Measurements from ENCODE around the gene PRSS57.
"Not testable (repeated sequence)": the region's sequence is repeated elsewhere in the genome, so short reads cannot be mapped to it uniquely, and the experiment has no call there.

PRSS57 gene

GRCh38 chr19:695352-695949 lies at the start of gene PRSS57:
TSS of gene PRSS57 (minus strand) at chr19:695452. CDS start at chr19:695430, 22 bp downstream.
- Mint-ChIP-seq H3K4me3 (no peak within 1 kb of the TSS), H3K4me1 (no peaks in the 10 kb centered on the region), H3K36me3 (no peaks in the 10 kb centered on the region), H3K9me3 (no peaks in the 10 kb centered on the region), H3K27me3 (peaks cover 49% of the 10 kb centered on the region), H3K27ac (no peak within 1 kb of the TSS)
- peak; percentile 27 for ATAC-seq

DNA sequence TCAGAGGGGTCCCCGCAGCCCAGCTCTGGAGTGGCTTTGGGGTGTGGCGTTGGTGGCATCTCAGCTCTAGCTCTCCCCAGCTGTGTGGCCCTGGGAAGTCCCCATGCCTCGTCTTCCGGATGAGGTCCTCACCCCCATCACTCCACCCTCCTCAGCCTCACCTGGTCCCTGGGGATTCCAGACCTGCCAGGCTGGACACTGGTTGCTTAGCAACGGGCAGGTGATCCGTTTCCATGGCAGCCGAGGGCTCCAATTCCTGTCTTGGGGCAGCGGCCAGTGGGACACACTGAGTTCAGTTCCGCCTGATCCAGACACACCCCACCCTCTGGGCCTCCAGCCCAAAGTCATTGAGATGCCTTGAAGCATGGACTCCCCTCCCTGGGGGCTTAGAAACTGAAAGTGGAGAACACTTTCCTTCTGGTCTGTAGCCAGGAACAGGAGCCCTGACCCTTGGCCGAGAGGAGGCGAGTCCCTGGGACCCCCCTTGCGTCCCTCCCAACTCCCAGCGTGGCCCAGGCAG lies 48.0 kb upstream of the PRSS57 start:
- no peak overlapping the region for H3K4me3 Mint-ChIP-seq
- peaks cover 19% of the 10 kb centered on the region for H3K27me3 Mint-ChIP-seq
- H3K27ac Mint-ChIP-seq: no peak overlapping the region
- H3K9me3 Mint-ChIP-seq: no peaks in the 10 kb centered on the region
- peak; percentile 56 for ATAC-seq
- H3K4me1 Mint-ChIP-seq: peaks cover 7% of the 10 kb centered on the region
- no peaks in the 10 kb centered on the region for H3K36me3 Mint-ChIP-seq

GRCh38 chr19:742540-743075 lies 47.4 kb upstream of the PRSS57 start:
- Mint-ChIP-seq H3K36me3 (no peaks in the 10 kb centered on the region), H3K27ac (peak overlapping the region; percentile 24), H3K9me3 (no peaks in the 10 kb centered on the region), H3K27me3 (peaks cover 25% of the 10 kb centered on the region), H3K4me1 (peaks cover 8% of the 10 kb centered on the region), H3K4me3 (no peak overlapping the region)
- ATAC-seq: no peak

GRCh38 chr19:741506-742131 lies 46.4 kb upstream of the PRSS57 start:
- H3K9me3 Mint-ChIP-seq: no peaks in the 10 kb centered on the region
- H3K27me3 Mint-ChIP-seq: peaks cover 35% of the 10 kb centered on the region
- no peak for ATAC-seq
- no peak overlapping the region for H3K27ac Mint-ChIP-seq
- peaks cover 14% of the 10 kb centered on the region for H3K4me1 Mint-ChIP-seq
- H3K4me3 Mint-ChIP-seq: no peak overlapping the region
- no peaks in the 10 kb centered on the region for H3K36me3 Mint-ChIP-seq

- peaks cover 14% of the 10 kb centered on the region for H3K4me1 Mint-ChIP-seq
- H3K27me3 Mint-ChIP-seq: peaks cover 37% of the 10 kb centered on the region
- not testable (repeated sequence) for H3K36me3 Mint-ChIP-seq, H3K4me3 Mint-ChIP-seq, H3K9me3 Mint-ChIP-seq, H3K27ac Mint-ChIP-seq, ATAC-seq
Measured at GRCh38 chr19:740816-741505, 45.7 kb upstream of the PRSS57 start.

DNA sequence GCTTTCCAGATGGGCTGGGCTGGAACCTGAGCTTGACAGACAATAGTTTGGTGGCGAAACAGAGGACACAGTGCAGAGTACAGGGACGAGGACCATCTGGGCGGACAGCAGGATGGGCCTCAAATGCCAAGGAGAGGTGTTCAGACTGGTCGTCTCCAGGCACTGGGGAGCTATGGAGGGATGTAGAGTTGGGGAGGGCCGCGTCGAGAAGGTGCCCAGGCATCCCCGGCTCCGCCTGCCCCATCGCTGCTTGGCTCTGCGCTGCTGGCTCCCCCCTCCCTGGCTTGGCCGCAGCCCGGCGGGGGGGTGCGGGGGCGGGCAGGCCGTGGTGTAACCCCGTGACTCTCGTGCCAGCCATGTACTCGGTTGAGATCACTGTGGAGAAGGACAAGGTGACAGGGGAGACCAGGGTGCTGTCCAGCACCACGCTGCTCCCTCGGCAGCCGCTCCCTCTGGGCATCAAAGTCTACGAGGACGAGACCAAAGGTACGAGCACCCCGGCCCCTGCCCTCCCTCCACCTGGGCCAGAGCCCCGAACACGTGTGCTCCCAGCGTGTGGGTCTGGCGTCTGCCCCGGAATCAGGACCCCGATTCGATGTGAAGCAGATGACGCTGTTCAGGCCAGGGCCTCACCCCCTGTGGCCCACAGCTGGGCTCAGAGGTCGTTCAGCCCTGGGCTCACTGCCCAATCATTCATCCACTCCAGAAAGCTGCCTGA lies 44.9 kb upstream of the PRSS57 start:
- no peaks in the 10 kb centered on the region for H3K9me3 Mint-ChIP-seq
- no peaks in the 10 kb centered on the region for H3K36me3 Mint-ChIP-seq
- peaks cover 14% of the 10 kb centered on the region for H3K4me1 Mint-ChIP-seq
- H3K4me3 Mint-ChIP-seq: no peak overlapping the region
- peaks cover 37% of the 10 kb centered on the region for H3K27me3 Mint-ChIP-seq
- H3K27ac Mint-ChIP-seq: no peak overlapping the region
- ATAC-seq: no peak

DNA sequence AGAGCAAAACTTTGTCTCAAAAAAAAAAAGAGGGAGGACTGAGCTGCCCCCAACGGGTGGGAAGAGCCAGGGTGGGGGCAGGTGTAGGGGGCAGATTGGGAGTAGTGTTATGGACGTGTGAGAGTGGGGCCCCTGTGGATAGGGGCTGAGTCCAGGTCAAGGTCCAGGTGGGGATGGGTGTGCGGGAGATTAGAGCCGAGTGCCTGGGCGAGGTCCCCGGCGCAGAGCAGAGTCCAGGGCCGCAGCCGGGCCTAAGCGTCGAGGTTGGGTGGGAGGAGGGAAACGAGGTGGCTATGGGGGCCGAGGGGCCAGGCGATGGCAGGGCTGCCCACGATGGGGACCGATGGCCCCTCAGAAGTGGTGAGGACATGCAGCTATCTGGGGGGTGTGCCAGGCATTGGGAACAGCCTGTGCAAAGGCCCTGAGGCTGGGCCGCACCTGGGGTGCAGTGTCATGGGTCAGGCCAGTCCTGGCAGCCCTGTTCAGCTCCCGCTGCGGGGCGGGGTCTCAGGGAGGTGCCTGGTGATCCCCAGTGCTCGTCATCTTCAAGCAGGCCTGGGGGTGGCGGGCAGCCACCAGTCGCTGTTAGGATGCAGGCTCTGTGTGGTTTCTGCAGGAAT lies 43.4 kb upstream of the PRSS57 start:
- Mint-ChIP-seq H3K9me3 (no peaks in the 10 kb centered on the region), H3K4me3 (no peak overlapping the region), H3K27me3 (peaks cover 52% of the 10 kb centered on the region), H3K27ac (no peak overlapping the region), H3K4me1 (peaks cover 14% of the 10 kb centered on the region), H3K36me3 (no peaks in the 10 kb centered on the region)
- ATAC-seq: no peak

DNA sequence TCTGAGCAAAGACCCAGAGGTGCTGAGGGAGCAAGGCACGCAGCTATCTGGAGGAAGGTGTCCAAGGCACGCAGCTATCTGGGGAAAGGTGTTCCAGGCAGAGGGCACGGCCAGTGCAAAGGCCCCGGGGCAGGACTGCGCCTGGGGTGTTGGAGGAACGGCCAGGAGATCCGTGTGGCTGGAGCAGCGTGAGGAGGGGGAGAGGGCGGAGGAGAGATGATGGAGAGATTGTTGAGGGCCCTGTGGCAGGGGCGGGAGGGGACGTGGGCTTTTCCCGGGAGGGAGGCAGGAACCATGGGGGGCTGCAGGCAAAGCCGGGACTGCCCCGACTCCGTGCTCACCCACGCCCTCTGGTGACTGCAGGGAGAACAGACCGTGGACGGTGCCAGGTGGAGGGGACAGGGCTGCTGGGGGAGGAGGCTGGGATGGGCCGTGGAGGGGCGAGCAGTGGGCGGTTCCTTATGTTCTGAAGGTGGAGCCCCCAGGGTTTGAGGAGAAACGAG lies 42.4 kb upstream of the PRSS57 start:
- peak; percentile 62 for ATAC-seq
- H3K27me3 Mint-ChIP-seq: peaks cover 62% of the 10 kb centered on the region
- H3K4me1 Mint-ChIP-seq: peaks cover 14% of the 10 kb centered on the region

DNA sequence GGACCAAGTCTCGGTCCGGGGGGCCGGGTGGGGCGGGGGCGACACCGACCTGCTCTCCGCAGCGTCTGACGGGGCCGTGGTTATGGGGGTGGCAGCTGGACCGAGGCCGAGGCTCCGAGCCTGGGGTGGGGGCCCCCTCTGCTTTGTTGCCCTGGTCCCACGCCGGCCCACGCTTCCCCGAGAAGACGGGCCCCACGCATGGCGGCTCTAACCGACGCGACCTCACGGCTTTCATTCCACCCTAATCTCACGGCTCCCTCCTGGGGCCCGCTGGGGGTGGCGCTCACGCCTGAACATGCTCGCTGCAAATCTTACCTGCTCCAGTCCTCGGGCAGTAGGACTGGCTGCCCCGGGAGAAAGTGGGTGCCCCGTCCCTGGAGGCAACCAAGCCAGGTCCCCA lies 40.9 kb upstream of the PRSS57 start:
- Mint-ChIP-seq H3K36me3 (no peaks in the 10 kb centered on the region), H3K27me3 (peaks cover 64% of the 10 kb centered on the region), H3K9me3 (no peaks in the 10 kb centered on the region), H3K4me3 (no peak overlapping the region), H3K4me1 (peaks cover 14% of the 10 kb centered on the region), H3K27ac (no peak overlapping the region)
- ATAC-seq: no peak

More for the DNA sequence above, 42.4 kb upstream of the PRSS57 start:
- Mint-ChIP-seq H3K27ac (no peak overlapping the region), H3K4me3 (no peak overlapping the region), H3K36me3 (no peaks in the 10 kb centered on the region), H3K9me3 (no peaks in the 10 kb centered on the region)

DNA sequence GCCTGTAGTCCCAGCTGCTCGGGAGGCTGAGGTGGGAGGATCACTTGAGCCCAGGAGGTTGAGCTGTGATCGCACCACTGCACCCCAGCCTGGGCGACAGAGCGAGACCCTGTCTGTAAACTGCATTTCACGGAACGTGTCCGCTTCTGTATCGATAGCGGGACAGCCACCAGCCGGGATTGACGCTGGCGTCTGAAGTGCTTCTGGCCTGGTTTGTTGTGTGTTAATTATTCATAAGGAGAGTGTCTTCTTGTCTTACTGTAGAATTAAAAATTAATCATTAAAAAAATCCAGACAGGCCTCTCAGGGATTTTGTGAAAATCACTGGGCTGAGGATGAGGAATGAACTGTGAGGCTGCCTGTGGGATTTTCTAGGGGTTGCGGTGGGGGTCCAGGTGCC lies 39.5 kb upstream of the PRSS57 start:
- no peak overlapping the region for H3K4me3 Mint-ChIP-seq
- no peaks in the 10 kb centered on the region for H3K36me3 Mint-ChIP-seq
- no peak for ATAC-seq
- no peaks in the 10 kb centered on the region for H3K9me3 Mint-ChIP-seq
- peaks cover 60% of the 10 kb centered on the region for H3K27me3 Mint-ChIP-seq
- H3K4me1 Mint-ChIP-seq: peaks cover 14% of the 10 kb centered on the region
- H3K27ac Mint-ChIP-seq: no peak overlapping the region

DNA sequence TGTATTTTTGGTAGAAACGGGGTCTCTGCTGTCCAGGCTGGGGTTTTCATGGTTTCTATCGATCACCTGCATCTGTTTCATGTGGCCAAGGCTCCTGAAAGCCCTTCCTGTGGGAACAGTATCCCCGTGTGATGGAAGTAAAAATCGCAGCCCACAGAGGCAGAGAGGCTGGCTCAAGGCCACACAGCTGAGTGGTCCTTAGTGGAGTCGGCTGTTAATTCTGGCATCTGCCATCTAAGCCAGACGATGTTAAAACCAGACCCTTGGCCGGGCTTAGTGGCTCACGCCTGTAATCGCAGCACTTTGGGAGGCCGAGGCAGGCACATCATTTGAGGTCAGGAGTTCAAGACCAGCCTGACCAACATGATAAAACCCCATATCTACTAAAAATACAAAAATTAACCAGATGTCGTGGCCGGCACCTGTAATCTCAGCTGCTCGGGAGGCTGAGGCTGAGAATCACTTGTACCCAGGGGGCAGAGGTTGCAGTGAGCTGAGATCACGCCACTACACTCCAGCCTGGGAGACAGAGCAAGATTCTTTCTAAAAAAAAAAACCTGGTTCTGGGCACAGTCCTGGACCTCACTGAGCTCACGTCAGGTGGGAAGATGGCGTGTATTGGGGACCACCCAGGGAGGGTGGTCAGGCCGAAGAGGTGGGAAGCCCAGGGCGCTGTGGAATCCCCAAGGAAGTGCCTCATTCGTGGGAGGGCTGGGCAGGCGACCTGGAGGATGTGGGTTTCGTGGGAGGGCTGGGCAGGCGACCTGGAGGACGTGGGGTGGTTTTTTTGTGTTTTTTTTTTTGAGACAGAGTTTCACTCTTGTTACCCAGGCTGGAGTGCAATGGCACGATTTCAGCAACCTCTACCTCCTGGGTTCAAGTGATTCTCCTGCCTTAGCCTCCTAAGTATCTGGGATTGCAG lies 37.2 kb upstream of the PRSS57 start:
- peaks cover 47% of the 10 kb centered on the region for H3K27me3 Mint-ChIP-seq
- ATAC-seq: no peak
- H3K27ac Mint-ChIP-seq: no peak overlapping the region
- peaks cover 11% of the 10 kb centered on the region for H3K4me1 Mint-ChIP-seq
- H3K4me3 Mint-ChIP-seq: no peak overlapping the region
- H3K9me3 Mint-ChIP-seq: no peaks in the 10 kb centered on the region
- H3K36me3 Mint-ChIP-seq: no peaks in the 10 kb centered on the region

DNA sequence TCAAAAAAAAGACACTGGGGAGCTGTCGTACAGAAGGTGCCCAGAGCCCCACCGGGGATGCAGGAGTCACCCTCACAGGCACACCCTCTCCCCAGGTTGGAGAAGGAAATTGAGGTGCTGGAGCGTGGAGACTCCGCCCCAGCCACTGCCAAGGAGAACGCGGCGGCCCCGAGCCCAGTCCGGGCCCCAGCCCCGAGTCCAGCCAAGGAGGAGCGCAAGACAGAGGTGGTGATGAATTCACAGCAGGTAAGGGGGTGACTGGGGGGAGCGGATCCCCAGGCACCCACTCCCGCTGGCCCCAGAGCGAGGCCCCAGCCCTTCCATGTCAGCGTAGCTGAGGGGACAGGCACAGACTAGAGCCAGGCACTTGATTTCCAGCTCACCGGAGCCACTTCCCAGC lies 35.7 kb upstream of the PRSS57 start:
- Mint-ChIP-seq H3K9me3 (no peaks in the 10 kb centered on the region), H3K4me1 (peaks cover 6% of the 10 kb centered on the region), H3K27me3 (peaks cover 50% of the 10 kb centered on the region), H3K36me3 (no peaks in the 10 kb centered on the region), H3K27ac (no peak overlapping the region), H3K4me3 (no peak overlapping the region)
- no peak for ATAC-seq

DNA sequence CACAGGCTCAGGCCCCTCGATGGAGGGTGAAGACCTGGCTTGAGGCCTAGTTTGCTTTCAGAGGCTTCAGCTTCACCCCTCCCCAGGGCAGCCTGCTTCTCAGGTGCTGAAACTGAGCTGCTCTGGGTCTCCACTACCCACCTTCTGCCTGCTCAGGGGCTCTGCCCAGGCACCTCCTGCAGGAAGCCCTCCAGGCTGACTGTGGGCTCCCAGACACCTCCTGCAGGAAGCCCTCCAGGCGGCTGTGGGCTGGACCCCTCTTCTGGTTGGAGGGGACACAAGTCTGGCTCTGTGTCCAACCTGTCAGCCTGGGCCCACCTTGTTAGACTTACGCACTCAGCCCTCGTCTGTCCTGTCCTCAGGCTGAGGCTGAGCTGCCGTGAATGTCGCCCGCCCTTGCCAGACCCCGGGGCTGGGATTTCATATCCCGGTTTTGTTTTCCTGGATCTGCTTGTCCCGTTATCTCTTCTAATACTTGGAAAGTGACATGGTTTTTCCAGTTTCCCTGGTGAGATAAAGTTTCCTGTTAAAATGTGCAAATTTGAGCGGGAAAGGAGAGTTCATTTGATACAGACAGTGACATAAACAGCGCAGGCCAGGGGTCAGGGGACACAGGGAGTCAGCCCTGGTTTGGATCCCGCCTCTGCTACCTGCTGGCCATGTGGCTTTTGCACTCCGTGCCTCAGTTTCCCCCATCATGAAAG lies 34.9 kb upstream of the PRSS57 start:
- Mint-ChIP-seq H3K27me3 (peaks cover 59% of the 10 kb centered on the region), H3K27ac (no peak overlapping the region), H3K36me3 (no peaks in the 10 kb centered on the region), H3K9me3 (no peaks in the 10 kb centered on the region), H3K4me1 (peaks cover 6% of the 10 kb centered on the region), H3K4me3 (no peak overlapping the region)
- ATAC-seq: peak; percentile 14

Measured in stimulated activated memory B cell treated with anti-CD40 and anti-IgM and Interleukin-4, amounts not matched to agents 10 μg/mL and 1 μg/mL and 100 μg/mL, for 72 hours (primary cell).